ENCODE results near the gene DLD.
"Not testable (repeated sequence)": the region's sequence is repeated elsewhere in the genome, so short reads cannot be mapped to it uniquely, and the experiment has no call there.

The DLD gene

GRCh38 chr7:107946451-107946850 lies 55.5 kb downstream of the DLD start:
- DNase-seq: no peak

GRCh38 chr7:107946881-107947280 lies 55.9 kb downstream of the DLD start:
- DNase-seq: no peak

GRCh38 chr7:107948645-107949442 lies 57.9 kb downstream of the DLD start:
- no peak for DNase-seq

GRCh38 chr7:107949443-107949935 lies 58.5 kb downstream of the DLD start:
- DNase-seq: no peak

- no peak for DNase-seq
These were observed 60.3 kb downstream of the DLD start for GRCh38 chr7:107951172-107951787.

GRCh38 chr7:107951896-107952295 lies 60.9 kb downstream of the DLD start:
- no peak for DNase-seq

GRCh38 chr7:107953265-107953923 lies 62.4 kb downstream of the DLD start:
- DNase-seq: no peak

- DNase-seq: no peak
These were observed 62.9 kb downstream of the DLD start for GRCh38 chr7:107953924-107954303.

- DNase-seq: no peak
These were observed 64.4 kb downstream of the DLD start for GRCh38 chr7:107955394-107955793.

- DNase-seq: not testable (repeated sequence)
These were observed 66.0 kb downstream of the DLD start for GRCh38 chr7:107956950-107957349.

- DNase-seq: no peak
These were observed 66.5 kb downstream of the DLD start for GRCh38 chr7:107957436-107957835.

- no peak for DNase-seq
These were observed 68.0 kb downstream of the DLD start for GRCh38 chr7:107958764-107959526.

GRCh38 chr7:107959527-107959898 lies 68.5 kb downstream of the DLD start:
- DNase-seq: no peak

GRCh38 chr7:107960272-107960671 lies 69.3 kb downstream of the DLD start:
- DNase-seq: no peak

- no peak for DNase-seq
These were observed 70.4 kb downstream of the DLD start for GRCh38 chr7:107961405-107961804.

- DNase-seq: no peak
These were observed 71.8 kb downstream of the DLD start for GRCh38 chr7:107962817-107963216.

- no peak for DNase-seq
These were observed 73.5 kb downstream of the DLD start for GRCh38 chr7:107964510-107964909.

- DNase-seq: no peak
These were observed 75.7 kb downstream of the DLD start for GRCh38 chr7:107966711-107967110.

GRCh38 chr7:107967420-107967819 lies 76.4 kb downstream of the DLD start:
- no peak for DNase-seq

GRCh38 chr7:107968449-107968848 lies 77.5 kb downstream of the DLD start:
- no peak for DNase-seq

- DNase-seq: no peak
These were observed 78.9 kb downstream of the DLD start for GRCh38 chr7:107969856-107970255.

Data from activated naive CD4-positive, alpha-beta T cell treated with Interleukin-2 at 50 U/mL for 16 hours (primary cell).